ENCODE data around the gene FBXO46.

- TF ChIP-seq RELA (CRISPR knock-in tag; IDR thresholded peaks at IDR 0.05; ENCODE audit: borderline replicate concordance): no peak
- no peak for TF ChIP-seq E2F5 (CRISPR knock-in tag; IDR thresholded peaks at IDR 0.05)
- no peak for TF ChIP-seq EMX1 (CRISPR knock-in tag; IDR thresholded peaks at IDR 0.05)
- TF ChIP-seq USF1 (CRISPR knock-in tag; IDR thresholded peaks at IDR 0.05): no peak
- TF ChIP-seq CTCF (IDR thresholded peaks at IDR 0.05): no peak
- no peak for TF ChIP-seq SMAD3 (CRISPR knock-in tag; IDR thresholded peaks at IDR 0.05; ENCODE audit: borderline replicate concordance)
- no peak for TF ChIP-seq ATF3 (CRISPR knock-in tag; conservative IDR thresholded peaks at IDR 0.05)
- TF ChIP-seq ZSCAN18 (CRISPR knock-in tag; IDR thresholded peaks at IDR 0.05): no peak
- TF ChIP-seq ZBTB21 (CRISPR knock-in tag; IDR thresholded peaks at IDR 0.05; ENCODE audit: borderline replicate concordance): no peak
- TF ChIP-seq NR1H2 (CRISPR knock-in tag; IDR thresholded peaks at IDR 0.05): no peak
These were observed 24.8 kb downstream of the FBXO46 start for GRCh38 chr19:45705710-45706415.
